Endothelial cell of umbilical vein (primary cell): ENCODE data around the gene APOD.

ENCODE experiments used
- CTCF ChIP-seq, 2 donors: IDR thresholded peaks; 1 replicate in 1 of 2; 2 replicates in 1 of 2; pipeline ENCODE4 v1.5.1; 2011; ENCODE audit warnings: low read length in 2 of 2, mild to moderate bottlenecking in 2 of 2, moderate library complexity in 2 of 2, control low read depth in 1 of 2, inconsistent platforms in 1 of 2, low read depth in 1 of 2; ENCODE audit not compliant: insufficient read depth in 1 of 2; ENCODE audit errors: extremely low read depth in 1 of 2
- EZH2 ChIP-seq: IDR thresholded peaks from 2 replicates; pipeline ENCODE4 v1.6.1; 2012; ENCODE audit warnings: borderline replicate concordance, low read depth, mild to moderate bottlenecking, moderate library complexity, low read length, inconsistent platforms; ENCODE audit not compliant: severe bottlenecking
- FOS ChIP-seq: IDR thresholded peaks from 2 replicates; pipeline ENCODE4 v1.6.1; 2011; ENCODE audit warnings: mild to moderate bottlenecking, low read length, moderate library complexity, borderline replicate concordance; ENCODE audit not compliant: insufficient read depth
- GATA2 ChIP-seq: IDR thresholded peaks from 2 replicates; pipeline ENCODE4 v1.7.0; 2011; ENCODE audit warnings: low read depth, mild to moderate bottlenecking, moderate library complexity, mixed read lengths, low read length; ENCODE audit not compliant: insufficient read length, insufficient read depth
- JUN ChIP-seq: IDR thresholded peaks from 2 replicates; pipeline ENCODE4 v1.6.1; 2011; ENCODE audit warnings: borderline replicate concordance, low read depth; ENCODE audit not compliant: insufficient read length, insufficient read depth
- MAX ChIP-seq: IDR thresholded peaks from 2 replicates; pipeline ENCODE4 v1.6.1; 2011; ENCODE audit not compliant: insufficient read depth, insufficient read length
- MYC ChIP-seq: IDR thresholded peaks from one replicate; pipeline ENCODE4 v1.6.1; 2011; ENCODE audit warnings: mild to moderate bottlenecking, low read depth, low read length
- POLR2A ChIP-seq: IDR thresholded peaks from 2 replicates; pipeline ENCODE4 v1.6.1; 2012; ENCODE audit warnings: low read depth, mild to moderate bottlenecking, control low read depth, low read length
- POLR2AphosphoS5 ChIP-seq: IDR thresholded peaks from 2 replicates; pipeline ENCODE4 v1.6.1; 2012; ENCODE audit warnings: low read depth, mild to moderate bottlenecking, control low read depth, low read length, moderate library complexity; ENCODE audit not compliant: insufficient read depth

- TF ChIP-seq CTCF (IDR thresholded peaks at IDR 0.05; ENCODE audit: extremely low read depth in 1 of 2, insufficient read depth in 1 of 2, low read depth in 1 of 2, low read length in 2 of 2) (no peak), POLR2A (no peak), POLR2AphosphoS5 (no peak), EZH2 (no peak), MYC (no peak), FOS (no peak), MAX (no peak), JUN (no peak), GATA2 (no peak)
These were observed 50.9 kb downstream of the APOD start for GRCh38 chr3:195532834-195533233.
